PC-9 (cell line): ENCODE results near the gene NAGPA. TPM values are rescaled to one million over a fixed set of nuclear protein-coding genes. Genes with fewer than 3 reads are reported as not detected.
A peak's percentile ranks its signal among the peaks of the same experiment; 100 is the strongest.

ENCODE experiments used
- BruUV-seq: library from RNA; stranded (reverse); fragments of 400-500 nt; replicated peaks from 2 replicates; lab custom pipeline; 2021; lab: Mats Ljungman, UMichigan
- CTCF ChIA-PET: fragments of 300-600 bp; sonication (Branson Sonifier 250); formaldehyde crosslinking; loops from one replicate; lab custom pipeline; 2022; ENCODE audit warnings: antibody characterized with exemption; lab: Charles Lee
- POLR2A ChIA-PET: fragments of 300-600 bp; sonication (Branson Sonifier 250); formaldehyde crosslinking; loops from one replicate; lab custom pipeline; 2022; ENCODE audit warnings: antibody characterized with exemption; ENCODE audit not compliant: unreplicated experiment; lab: Charles Lee
- DNase-seq, 2 experiments: peaks; one replicate each; pipeline versions ENCODE4 v3.0.0 to v3.0.0-alpha.2; 2015 to 2022; ENCODE audit warnings: mixed read lengths in 1 of 2
- H2AFZ ChIP-seq: fragments of 200-600 bp; sonication (generic); 2 replicates; pipeline ENCODE4 v1.8.1; 2017; ENCODE audit warnings: antibody characterized with exemption
- H3F3A ChIP-seq: fragments of 200-600 bp; sonication (generic); 2 replicates; pipeline ENCODE4 v1.8.1; 2017; ENCODE audit warnings: antibody characterized with exemption, mild to moderate bottlenecking, low read depth; ENCODE audit not compliant: insufficient read depth
- H3K27ac ChIP-seq: fragments of 200-600 bp; sonication (generic); 2 replicates; pipeline ENCODE4 v1.6.1; 2016; ENCODE audit warnings: mixed run types
- H3K27me3 ChIP-seq: fragments of 200-600 bp; sonication (generic); 2 replicates; pipeline ENCODE4 v1.6.1; 2016; ENCODE audit warnings: low read depth, mixed run types; ENCODE audit not compliant: insufficient read depth
- H3K36me3 ChIP-seq: fragments of 200-600 bp; sonication (generic); 2 replicates; pipeline ENCODE4 v1.6.1; 2016; ENCODE audit warnings: low read depth, mixed run types
- H3K4me1 ChIP-seq: fragments of 200-600 bp; sonication (generic); replicated peaks from 2 replicates; pipeline ENCODE4 v1.6.1; 2016; ENCODE audit warnings: mixed run types; ENCODE audit not compliant: insufficient read depth
- H3K4me2 ChIP-seq: fragments of 200-600 bp; sonication (generic); 2 replicates; pipeline ENCODE4 v1.6.1; 2017; ENCODE audit warnings: mixed run types
- H3K4me3 ChIP-seq: fragments of 200-600 bp; sonication (generic); 2 replicates; pipeline ENCODE4 v1.6.1; 2016; ENCODE audit warnings: mixed run types
- H3K79me2 ChIP-seq: fragments of 200-600 bp; sonication (generic); 2 replicates; pipeline ENCODE4 v1.6.1; 2017; ENCODE audit warnings: low read depth, mixed run types
- H3K9me2 ChIP-seq: fragments of 200-600 bp; sonication (generic); 2 replicates; pipeline ENCODE4 v1.8.1; 2017; ENCODE audit warnings: mild to moderate bottlenecking; ENCODE audit not compliant: insufficient read depth
- H3K9me3 ChIP-seq: fragments of 200-600 bp; sonication (generic); 2 replicates; pipeline ENCODE4 v1.8.1; 2016; ENCODE audit warnings: low read depth; ENCODE audit not compliant: insufficient read depth
- H4K20me1 ChIP-seq: fragments of 200-600 bp; sonication (generic); 2 replicates; pipeline ENCODE4 v1.8.1; 2017; ENCODE audit not compliant: insufficient read depth
- CTCF ChIP-seq: fragments of 200-600 bp; sonication (generic); conservative IDR thresholded peaks from 2 replicates; pipeline ENCODE4 v1.6.1; 2017; ENCODE audit warnings: mixed run types, antibody characterized with exemption, mild to moderate bottlenecking, moderate library complexity
- EZH2 ChIP-seq: fragments of 200-600 bp; sonication (generic); IDR thresholded peaks from 2 replicates; pipeline ENCODE4 v1.8.0; 2017; ENCODE audit warnings: antibody characterized with exemption, low read depth
- intact Hi-C: fragments of 100-400 bp; cut with micrococcal nuclease; formaldehyde crosslinking; loops from one replicate; pipeline ENCODE4 v1.10.0; 2022; ENCODE audit not compliant: unreplicated experiment
- total RNA-seq: library from RNA; stranded (reverse); gene quantifications from 2 replicates; pipeline ENCODE4 v1.2.3, GENCODE V29; 2021

NAGPA gene
- total RNA-seq, 1 experiment from 2014 or later = 20.6 TPM

GRCh38 chr16:5073279-5073629, 39.5 kb upstream of the NAGPA start:
- H3K27me3 ChIP-seq = no peaks in the 10 kb centered on the region
- TF ChIP-seq EZH2 (no peak), CTCF (no peak)
- no peak overlapping the region for H3K4me3 ChIP-seq
- ChIA-PET CTCF (interaction anchor here (0.6 kb wide), 1 partner anchor 231 kb away, joined by 5 read pairs; no protein-coding TSS in a partner anchor), POLR2A (no interaction called here)
- DNase-seq = no peak
- no peaks in the 10 kb centered on the region for H3K9me3 ChIP-seq
- H4K20me1 ChIP-seq = no peaks in the 10 kb centered on the region
- no peak overlapping the region for H3K27ac ChIP-seq
- no TSS peak for BruUV-seq
- no peaks in the 10 kb centered on the region; the same call in 1 of the 2 replicates for H3K36me3 ChIP-seq
- H3F3A ChIP-seq = no peaks in the 10 kb centered on the region
- no peaks in the 10 kb centered on the region for H3K9me2 ChIP-seq
- intact Hi-C loops = no loop called here
- H2AFZ ChIP-seq = no peak overlapping the region
- H3K79me2 ChIP-seq = peaks cover 22% of the 10 kb centered on the region; the same call in 1 of the 2 replicates
- peaks cover 12% of the 10 kb centered on the region for H3K4me1 ChIP-seq
- H3K4me2 ChIP-seq = peak overlapping the region; percentile 90; the same call in 1 of the 2 replicates

- Histone ChIP-seq H3K4me1 (peaks cover 12% of the 10 kb centered on the region), H3K9me2 (no peaks in the 10 kb centered on the region), H3K36me3 (no peaks in the 10 kb centered on the region; the same call in 1 of the 2 replicates), H3K79me2 (peaks cover 22% of the 10 kb centered on the region; the same call in 1 of the 2 replicates), H3K4me3 (peak overlapping the region; percentile 72), H3K9me3 (no peaks in the 10 kb centered on the region), H3K27me3 (no peaks in the 10 kb centered on the region), H3F3A (no peaks in the 10 kb centered on the region), H3K4me2 (peak overlapping the region; percentile 90), H2AFZ (peak overlapping the region; percentile 100), H3K27ac (peak overlapping the region; percentile 72), H4K20me1 (no peaks in the 10 kb centered on the region)
- ChIA-PET CTCF (interaction anchor here (0.5 to 0.7 kb wide), 2 partner anchors 8 to 84 kb away, joined by 3 to 8 read pairs; no protein-coding TSS in a partner anchor), POLR2A (interaction anchor here (0.6 kb wide), 1 partner anchor 585 kb away, joined by 5 read pairs; no protein-coding TSS in a partner anchor)
- no peak for DNase-seq
- TF ChIP-seq EZH2 (no peak), CTCF (no peak)
- intact Hi-C loops = no loop called here
- no TSS peak for BruUV-seq
These were observed 38.9 kb upstream of the NAGPA start for GRCh38 chr16:5072334-5073278.

GRCh38 chr16:5071681-5072333, 38.1 kb upstream of the NAGPA start, which contains the start of gene ALG1:
Gene ALG1 (plus strand): TSS chr16:5071843. CDS start chr16:5071850, 7 bp downstream.
- CTCF ChIA-PET = interaction anchor here (0.5 to 0.7 kb wide), 2 partner anchors 9 to 83 kb away, joined by 3 to 8 read pairs; no protein-coding TSS in a partner anchor
- peak within 1 kb of the TSS; percentile 72 for H3K4me3 ChIP-seq
- peaks cover 5% of the 10 kb centered on the region; the same call in 1 of the 2 replicates for H3K27me3 ChIP-seq
- peaks cover 22% of the 10 kb centered on the region; the same call in 1 of the 2 replicates for H3K79me2 ChIP-seq
- H3F3A ChIP-seq = no peaks in the 10 kb centered on the region; the same call in 1 of the 2 replicates
- POLR2A ChIA-PET = interaction anchor here (0.6 kb wide), 1 partner anchor 585 kb away, joined by 5 read pairs; no protein-coding TSS in a partner anchor
- peak within 1 kb of the TSS; percentile 72 for H3K27ac ChIP-seq
- no peaks in the 10 kb centered on the region for H3K9me2 ChIP-seq
- intact Hi-C loops = no loop called here
- peak within 1 kb of the TSS; percentile 90 for H3K4me2 ChIP-seq
- H3K4me1 ChIP-seq = peaks cover 12% of the 10 kb centered on the region
- H2AFZ ChIP-seq = peak within 1 kb of the TSS; percentile 100
- DNase-seq = peak; percentile 67 to 87
- no peaks in the 10 kb centered on the region for H3K9me3 ChIP-seq
- no peaks in the 10 kb centered on the region for H4K20me1 ChIP-seq
- TF ChIP-seq CTCF (no peak), EZH2 (no peak)
- BruUV-seq = TSS peak; percentile 51
- no peaks in the 10 kb centered on the region; the same call in 1 of the 2 replicates for H3K36me3 ChIP-seq
